Stimulated activated naive CD4-positive, alpha-beta T cell treated with Interleukin-2 at 50 U/mL for 16 hours (primary cell): ENCODE data around the gene PHF21A.
"Not testable (repeated sequence)": the region's sequence is repeated elsewhere in the genome, so short reads cannot be mapped to it uniquely, and the experiment has no call there.

Experiments used
- DNase-seq: peaks from one replicate; lab custom pipeline; 2025; lab: John Stamatoyannopoulos, UW

PHF21A gene

DNA sequence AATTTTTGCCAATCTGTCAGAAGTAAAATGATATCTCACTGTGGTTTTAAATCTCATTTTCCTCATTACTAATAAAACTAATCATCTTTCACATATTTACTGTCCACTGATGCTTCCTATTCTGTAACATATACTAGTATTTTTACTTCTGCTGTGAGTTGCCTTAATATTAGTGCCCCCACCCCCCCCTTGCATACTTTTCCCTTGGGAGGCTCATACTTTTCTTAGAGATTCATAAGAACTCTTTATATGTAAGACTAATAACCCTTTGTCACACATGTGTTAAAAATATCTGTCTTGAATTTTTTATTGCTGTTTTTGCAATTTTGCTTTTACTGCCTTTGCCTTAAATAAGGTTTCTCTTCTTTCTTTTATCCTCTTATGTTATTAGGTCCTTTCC lies 87.2 kb downstream of the PHF21A start:
- no peak for DNase-seq

DNA sequence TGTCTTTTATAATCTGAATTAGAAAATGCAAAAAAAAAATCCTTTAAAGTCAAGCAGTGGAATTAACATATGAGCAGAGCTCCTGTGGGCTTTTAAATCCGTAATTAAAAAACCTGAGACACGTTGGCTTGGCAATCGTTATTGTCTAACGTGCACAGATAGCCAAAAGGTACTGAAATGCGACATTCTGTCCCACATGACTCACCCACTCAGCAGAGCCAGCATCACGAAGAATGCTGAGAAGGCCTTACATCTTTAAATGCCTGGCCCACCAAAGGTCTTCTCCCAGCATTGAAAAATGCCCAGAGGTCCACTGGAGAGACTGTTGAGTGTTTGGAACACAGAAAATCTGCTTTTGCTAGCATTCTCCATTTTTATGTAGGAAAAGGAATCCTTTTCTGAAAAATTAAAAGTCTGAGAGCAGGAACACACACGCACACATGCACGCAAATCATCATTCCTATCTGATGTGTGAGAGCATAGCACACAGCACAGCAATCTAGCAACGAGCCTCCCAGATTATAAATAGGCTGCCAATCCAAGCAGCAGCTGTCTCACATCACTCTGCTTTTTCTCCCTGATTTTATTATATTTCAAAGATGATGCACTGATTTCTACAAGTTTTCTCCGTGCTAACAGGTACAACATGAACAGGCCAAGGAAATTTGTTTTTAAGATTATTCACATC lies 94.5 kb downstream of the PHF21A start:
- DNase-seq = no peak

DNA sequence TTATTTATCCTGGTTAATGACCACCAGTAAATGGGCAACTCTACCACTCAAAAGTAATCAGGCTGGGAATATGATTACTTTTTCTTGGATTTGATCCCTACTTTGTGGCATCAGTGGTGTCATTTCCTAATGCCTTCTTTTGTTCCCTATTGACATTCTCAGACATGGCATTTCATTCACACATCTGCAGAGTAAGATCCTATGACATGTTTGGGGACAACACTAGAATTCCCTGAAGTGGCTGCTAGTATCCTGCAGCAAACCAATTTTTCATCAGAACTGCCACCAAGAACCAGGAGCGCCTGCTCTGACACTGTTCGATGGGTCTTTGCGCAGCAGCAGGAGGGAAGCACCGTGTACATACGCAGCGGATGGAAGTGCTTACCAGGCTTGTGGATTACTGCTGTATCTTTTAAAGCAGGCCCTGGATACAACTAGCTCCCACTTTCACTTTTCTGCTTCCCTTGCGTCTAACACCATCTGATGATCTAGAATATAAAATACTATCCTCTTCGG lies 101.1 kb downstream of the PHF21A start:
- no peak for DNase-seq

DNA sequence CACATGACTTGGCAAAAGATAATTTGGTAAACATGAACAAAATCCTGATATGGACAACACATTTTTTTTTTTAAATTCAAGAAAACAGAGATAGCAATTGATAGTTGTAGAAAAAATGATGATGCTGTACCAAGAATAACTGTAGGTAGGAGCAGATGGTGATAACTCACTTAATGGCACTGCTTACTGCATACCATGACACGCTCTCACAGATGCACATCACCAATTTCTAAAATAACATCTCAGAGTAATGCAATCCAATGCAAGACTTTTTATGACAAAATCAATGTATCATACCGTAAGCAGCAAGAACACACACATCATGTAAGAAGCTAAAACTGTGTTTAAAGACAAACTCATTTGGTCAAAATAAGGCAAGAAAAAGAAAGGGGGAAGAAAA lies 102.6 kb downstream of the PHF21A start:
- no peak for DNase-seq

GRCh38 chr11:46017341-46017740 lies 103.9 kb downstream of the PHF21A start:
- DNase-seq = no peak

DNA sequence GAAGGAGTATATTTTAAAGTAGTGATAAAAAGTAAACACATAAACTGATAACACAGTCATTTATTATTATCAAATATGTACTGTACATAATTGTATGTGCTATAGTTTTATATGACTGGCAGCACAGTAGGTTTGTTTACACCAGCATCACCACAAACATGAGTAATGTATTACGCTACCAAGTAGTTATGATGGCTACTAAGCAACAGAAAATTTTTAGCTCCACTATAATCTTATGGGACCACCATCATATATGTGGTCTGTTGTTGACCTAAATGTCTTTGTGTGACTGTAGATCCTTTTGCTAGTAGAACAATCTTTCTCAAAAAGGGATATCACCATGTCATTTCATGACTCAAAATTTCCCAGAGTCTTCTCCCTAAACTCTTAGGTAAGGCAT lies 105.3 kb downstream of the PHF21A start:
- no peak for DNase-seq

DNA sequence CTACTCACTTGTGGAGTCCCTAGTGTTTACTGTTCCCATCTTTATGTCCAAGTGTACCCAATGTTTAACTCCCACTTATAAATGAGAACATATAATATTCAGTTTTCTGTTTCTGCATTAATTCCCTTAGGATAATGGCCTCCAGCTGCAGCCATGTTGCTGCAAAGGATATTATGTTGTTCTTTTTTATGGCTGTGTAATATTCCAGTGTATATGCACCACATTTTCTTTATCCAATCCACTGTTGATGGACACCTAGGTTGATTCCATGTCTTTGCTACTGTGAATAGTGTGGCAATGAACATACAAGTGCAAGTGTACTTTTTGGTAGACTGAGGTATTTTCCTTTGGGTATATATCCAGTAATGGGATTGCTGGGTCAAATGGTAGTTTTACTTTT lies 107.1 kb downstream of the PHF21A start:
- DNase-seq = not testable (repeated sequence)

DNA sequence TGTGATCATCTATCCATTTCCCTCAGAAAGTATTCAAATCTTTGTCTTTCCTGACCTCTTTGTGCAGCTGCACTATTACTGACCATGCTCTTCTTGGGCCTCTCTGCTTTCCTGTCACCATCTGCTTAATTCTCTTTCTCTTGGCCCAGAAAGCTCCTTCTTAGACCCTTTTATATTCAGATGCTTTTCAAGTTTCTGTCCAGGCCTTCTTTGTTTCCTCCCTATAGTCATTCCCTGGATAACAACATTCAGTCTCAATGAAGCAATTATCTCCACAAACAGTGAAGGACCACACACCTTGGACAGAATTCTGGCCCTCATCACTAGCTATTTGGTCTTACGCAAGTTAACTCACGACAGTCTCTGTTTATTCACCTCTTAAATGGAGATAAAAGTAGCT lies 109.1 kb downstream of the PHF21A start:
- no peak for DNase-seq

DNA sequence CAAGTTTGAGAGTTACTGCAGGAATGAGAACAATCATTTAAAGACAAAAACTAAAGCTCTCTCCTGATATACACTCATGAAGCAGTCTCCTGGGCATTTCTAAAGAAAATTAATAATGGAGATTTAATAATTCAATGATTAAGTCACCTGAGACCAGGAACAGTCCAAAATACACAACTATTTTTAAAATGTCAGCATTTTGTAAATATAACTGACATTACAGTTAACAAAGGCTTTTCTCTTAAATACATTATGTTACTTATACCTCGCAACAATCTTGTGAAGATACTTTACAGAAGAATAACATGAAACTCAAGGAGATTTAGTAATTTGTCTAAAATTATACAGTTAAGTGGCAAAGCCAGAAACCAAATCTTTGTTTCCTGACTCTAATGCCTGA lies 111.2 kb downstream of the PHF21A start:
- no peak for DNase-seq

DNA sequence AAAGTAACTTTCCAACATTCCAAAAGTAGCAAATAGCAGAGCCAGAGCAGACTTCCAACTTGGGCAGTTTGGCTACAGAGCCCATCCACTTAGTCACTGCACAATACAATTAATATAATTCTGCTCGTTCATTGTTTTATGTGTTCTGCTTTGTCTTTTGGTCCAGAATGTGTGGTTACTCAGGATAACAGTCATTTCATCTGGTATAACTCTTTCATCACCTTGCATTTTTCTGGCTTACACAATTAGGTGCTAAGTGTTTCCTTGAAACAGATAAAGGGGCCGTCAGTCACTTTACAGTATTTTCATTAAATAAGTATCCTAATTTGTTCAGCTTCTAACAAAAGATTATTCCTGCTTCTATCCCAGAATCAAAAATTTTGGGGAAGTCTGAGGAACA lies 111.6 kb downstream of the PHF21A start:
- no peak for DNase-seq

DNA sequence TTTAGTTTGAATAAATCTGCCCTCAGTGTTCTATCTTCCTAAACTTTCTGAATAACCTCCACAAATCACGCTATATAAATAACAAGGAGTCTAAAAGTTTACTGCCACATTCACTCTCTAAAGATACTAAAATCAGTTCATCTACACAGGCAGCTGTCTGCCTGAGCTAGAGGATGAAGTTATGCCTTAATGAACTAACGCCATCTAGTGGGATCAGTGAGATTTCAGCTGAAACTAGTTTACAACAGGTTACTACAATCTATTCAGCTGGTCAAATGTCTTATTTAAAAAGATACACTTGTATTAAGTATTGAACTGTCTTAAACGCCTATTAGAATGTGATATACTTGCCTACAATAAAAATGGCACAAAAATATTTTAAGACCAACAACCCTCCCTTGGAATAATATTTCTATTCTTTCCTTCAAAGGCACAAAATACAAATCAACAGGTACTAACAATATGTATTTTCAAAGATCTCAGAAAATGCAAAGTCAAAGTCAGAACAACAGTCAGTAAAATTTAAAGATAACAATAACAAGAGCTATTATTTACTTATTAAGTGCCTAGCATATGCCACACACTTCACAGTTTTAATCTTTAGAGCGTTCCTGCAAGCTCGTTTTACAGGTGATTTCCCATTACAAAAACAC lies 114.7 kb downstream of the PHF21A start:
- DNase-seq = no peak

DNA sequence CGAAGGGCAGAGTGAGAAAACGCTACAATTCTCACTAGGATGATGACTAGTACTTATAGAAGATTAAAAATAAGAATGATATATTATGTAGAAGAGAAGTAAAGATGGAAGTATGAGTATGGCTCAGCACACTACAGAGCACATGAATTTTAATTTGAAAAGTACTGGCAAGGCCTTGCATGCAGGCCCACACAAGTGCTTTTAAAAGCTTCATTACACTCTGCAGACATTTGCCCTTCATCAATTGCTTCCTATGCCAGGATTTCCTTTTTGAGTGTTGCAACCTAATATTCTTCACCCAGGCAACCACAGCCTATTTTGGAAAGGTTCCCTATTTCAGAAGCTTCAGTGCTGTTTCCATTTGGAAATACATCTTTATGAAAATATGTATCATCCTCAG lies 117.7 kb downstream of the PHF21A start:
- DNase-seq = no peak

- DNase-seq = no peak
Measured at GRCh38 chr11:46002189-46002588, 119.1 kb downstream of the PHF21A start.

- DNase-seq = no peak
Measured at GRCh38 chr11:46001448-46001914, 119.8 kb downstream of the PHF21A start.

DNA sequence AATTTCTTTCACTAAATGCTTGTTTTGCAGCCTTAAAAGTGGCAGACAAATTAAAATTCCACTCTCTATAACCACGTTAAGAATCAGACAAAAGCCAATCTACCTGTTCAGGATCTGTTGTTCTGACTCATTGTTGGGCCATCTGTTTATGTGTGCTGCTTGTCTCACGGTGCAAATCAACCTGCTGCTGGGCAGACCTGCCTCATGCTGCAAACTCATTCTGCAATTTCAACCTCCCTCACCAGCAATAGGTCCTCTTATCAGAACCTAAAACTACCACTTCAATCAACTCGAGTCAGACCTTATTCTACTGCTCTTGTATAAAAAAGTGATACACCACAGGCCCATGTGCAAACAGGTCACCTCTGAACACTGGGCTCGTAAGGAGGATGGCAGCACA lies 123.7 kb downstream of the PHF21A start:
- DNase-seq = no peak

GRCh38 chr11:45995342-45995734 lies 125.9 kb downstream of the PHF21A start:
- no peak for DNase-seq

DNA sequence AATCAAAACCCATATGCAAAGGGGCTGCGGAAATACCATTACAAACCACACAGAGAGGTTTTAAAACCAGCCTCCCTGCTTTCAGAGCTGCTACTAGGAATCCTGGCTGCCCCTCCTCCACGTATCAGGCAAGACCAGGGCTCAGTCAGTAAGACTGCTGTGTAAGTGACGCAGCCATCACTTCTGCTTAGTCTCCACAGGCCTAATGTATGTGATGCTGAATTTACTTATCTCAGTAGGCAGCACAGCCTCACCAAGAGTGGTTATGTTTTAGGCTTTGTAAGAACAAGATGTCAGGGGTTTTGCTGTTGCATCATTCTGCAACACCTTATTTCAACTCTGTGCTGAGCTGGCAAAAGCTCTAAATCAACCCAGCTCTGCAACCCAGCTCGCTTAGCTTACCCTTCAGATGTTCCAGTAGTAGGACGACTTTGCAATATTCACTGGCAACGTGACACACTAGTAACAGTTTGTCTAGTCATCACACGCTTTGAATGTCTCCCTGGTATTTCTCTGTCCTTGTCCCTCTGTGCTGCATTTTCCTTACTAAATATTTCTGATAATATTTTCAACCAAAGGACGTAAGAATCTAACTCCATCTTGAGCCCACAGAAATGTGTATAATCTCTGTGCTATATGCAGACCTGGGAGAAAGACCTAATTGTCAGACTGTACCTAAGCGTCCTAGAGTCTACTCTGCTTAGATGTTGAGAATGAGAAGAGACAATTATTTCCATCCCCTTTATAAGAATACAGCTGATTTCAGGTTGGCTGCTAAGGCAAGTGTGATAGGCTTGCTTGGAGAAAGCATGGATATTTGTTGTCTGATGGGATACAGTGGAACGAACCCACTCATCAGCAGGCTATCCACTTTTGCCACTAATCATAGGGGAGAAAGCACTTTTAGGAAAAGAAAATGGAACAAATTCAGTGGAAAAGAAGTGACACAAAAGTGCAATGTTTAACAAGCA lies 126.6 kb downstream of the PHF21A start:
- no peak for DNase-seq

GRCh38 chr11:45993531-45994001 lies 127.7 kb downstream of the PHF21A start:
- DNase-seq = no peak

- no peak for DNase-seq
Measured at GRCh38 chr11:45988921-45989320, 132.3 kb downstream of the PHF21A start.

- no peak for DNase-seq
Measured at GRCh38 chr11:45985212-45985611, 136.0 kb downstream of the PHF21A start.

DNA sequence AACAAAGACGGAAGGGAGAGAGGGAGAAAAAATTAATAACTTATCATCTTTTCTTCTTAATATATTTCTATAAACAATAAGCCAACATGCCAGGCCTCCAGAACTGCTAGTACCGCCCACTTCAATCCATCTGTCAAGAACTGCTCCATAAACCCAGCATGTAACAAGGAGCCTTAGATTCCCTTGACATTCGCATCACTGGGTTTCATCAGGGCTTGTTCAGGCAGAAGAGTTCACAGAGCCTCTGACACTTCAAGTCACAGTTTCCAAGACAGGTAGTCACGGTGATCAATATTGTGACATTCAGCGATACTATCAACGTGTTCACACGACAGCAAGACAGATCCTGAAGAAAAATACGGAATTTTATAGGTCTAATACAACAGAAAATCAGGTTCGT lies 137.1 kb downstream of the PHF21A start:
- DNase-seq = no peak

- DNase-seq = no peak
Measured at GRCh38 chr11:45983471-45983845, 137.8 kb downstream of the PHF21A start.
